HG03520 (cell line): ENCODE data around the gene PTPRC.
A peak's percentile ranks its signal among the peaks of the same experiment; 100 is the strongest.

Experiments
- ATAC-seq: cut with Tn5 transposase; IDR thresholded peaks from one replicate; pipeline ENCODE4 v1.9.1; 2021; ENCODE audit warnings: mild to moderate bottlenecking, moderate library complexity; ENCODE audit not compliant: unreplicated experiment

The PTPRC gene

GRCh38 chr1:198620951-198621824 is 17.7 kb upstream of the PTPRC start:
- ATAC-seq = peak; percentile 57

- ATAC-seq = no peak
Observed at GRCh38 chr1:198622001-198622400, 16.8 kb upstream of the PTPRC start.

- no peak for ATAC-seq
Observed at GRCh38 chr1:198623752-198624647, 14.8 kb upstream of the PTPRC start.

- no peak for ATAC-seq
Observed at GRCh38 chr1:198624648-198624980, 14.2 kb upstream of the PTPRC start.

GRCh38 chr1:198627436-198628066 is 11.3 kb upstream of the PTPRC start:
- no peak for ATAC-seq

GRCh38 chr1:198628067-198628455 is 10.8 kb upstream of the PTPRC start:
- no peak for ATAC-seq

GRCh38 chr1:198629610-198630009 is 9.2 kb upstream of the PTPRC start:
- ATAC-seq = no peak

- no peak for ATAC-seq
Observed at GRCh38 chr1:198630863-198631262, 8.0 kb upstream of the PTPRC start.

- no peak for ATAC-seq
Observed at GRCh38 chr1:198631292-198631691, 7.5 kb upstream of the PTPRC start.

- no peak for ATAC-seq
Observed at GRCh38 chr1:198632007-198632406, 6.8 kb upstream of the PTPRC start.

GRCh38 chr1:198633675-198634121 is 5.1 kb upstream of the PTPRC start:
- ATAC-seq = peak; percentile 37

GRCh38 chr1:198635964-198636363 is 2.9 kb upstream of the PTPRC start:
- no peak for ATAC-seq

- no peak for ATAC-seq
Observed at GRCh38 chr1:198636391-198636790, 2.4 kb upstream of the PTPRC start.

GRCh38 chr1:198637157-198637556 is 1.7 kb upstream of the PTPRC start:
- ATAC-seq = no peak

GRCh38 chr1:198637916-198638437 is 863 bp upstream of the PTPRC start:
- ATAC-seq = no peak

- ATAC-seq = peak; percentile 13
Observed at GRCh38 chr1:198638441-198638840, 399 bp upstream of the PTPRC start.

- ATAC-seq = no peak
Observed at GRCh38 chr1:198639671-198640143, 867 bp downstream of the PTPRC start.

GRCh38 chr1:198640174-198640573 is 1.3 kb downstream of the PTPRC start:
- ATAC-seq = no peak

- peak; percentile 48 for ATAC-seq
Observed at GRCh38 chr1:198641501-198641900, 2.7 kb downstream of the PTPRC start.

GRCh38 chr1:198641966-198642668 is 3.3 kb downstream of the PTPRC start:
- no peak for ATAC-seq
